SK-N-SH (cell line): ENCODE data around the gene CHRNE. TPM values are rescaled to one million over a fixed set of nuclear protein-coding genes. Genes with fewer than 3 reads are reported as not detected.

Experiments
- CTCF ChIA-PET: fragments of 300-600, 350-600 bp; formaldehyde crosslinking; extraction: SDS; loops from one replicate; lab custom pipeline; 2021; lab: Yijun Ruan, JAX
- POLR2A ChIA-PET: fragments of 350-600 bp; sonication (Branson Sonifier 250); formaldehyde crosslinking; extraction: SDS; loops from one replicate; lab custom pipeline; 2020; ENCODE audit warnings: antibody characterized with exemption, inconsistent platforms; lab: Yijun Ruan, JAX
- DNase-seq: peaks from one replicate; pipeline ENCODE4 v3.0.0; 2012
- H2AFZ ChIP-seq: fragments of 200-600 bp; sonication (generic); 2 replicates; pipeline ENCODE4 v1.8.1; 2016; ENCODE audit warnings: antibody characterized with exemption, mild to moderate bottlenecking, low read depth
- H3F3A ChIP-seq: fragments of 200-600 bp; sonication (generic); replicated peaks from 2 replicates; pipeline ENCODE3; 2016; ENCODE audit warnings: antibody characterized with exemption, mild to moderate bottlenecking; ENCODE audit not compliant: insufficient read depth
- H3K27ac ChIP-seq, 2 experiments: fragments of 200-500 bp in 1 of 2; fragments of 200-600 bp in 1 of 2; sonication (Bioruptor generic) in 1 of 2; sonication (generic), shearing (Covaris generic) in 1 of 2; 2 replicates each; pipeline versions ENCODE4 v1.5.1 to v1.6.1; 2014 to 2016; ENCODE audit warnings: low read depth in 2 of 2, inconsistent platforms in 1 of 2, low read length in 1 of 2, mild to moderate bottlenecking in 1 of 2, mixed read lengths in 1 of 2
- H3K27me3 ChIP-seq: fragments of 200-600 bp; sonication (generic), shearing (Covaris generic); 2 replicates; pipeline ENCODE4 v1.6.1; 2016; ENCODE audit warnings: mixed run types; ENCODE audit not compliant: insufficient read depth
- H3K36me3 ChIP-seq, 2 experiments: fragments of 200-500 bp in 1 of 2; fragments of 200-600 bp in 1 of 2; sonication (Bioruptor generic) in 1 of 2; sonication (generic) in 1 of 2; replicated peaks in 1 of 2; 2 replicates each; pipeline versions ENCODE3 to v1.5.1; 2014 to 2016; ENCODE audit warnings: low read length in 1 of 2, mild to moderate bottlenecking in 1 of 2; ENCODE audit not compliant: insufficient read depth in 2 of 2, control insufficient read depth in 1 of 2
- H3K4me1 ChIP-seq, 2 experiments: fragments of 200-500 bp in 1 of 2; fragments of 200-600 bp in 1 of 2; sonication (Bioruptor generic) in 1 of 2; sonication (generic), shearing (Covaris generic) in 1 of 2; 2 replicates each; pipeline versions ENCODE4 v1.5.1 to v1.6.1; 2014 to 2016; ENCODE audit warnings: low read depth in 1 of 2, low read length in 1 of 2, mixed run types in 1 of 2; ENCODE audit not compliant: insufficient read depth in 2 of 2, control insufficient read depth in 1 of 2
- H3K4me2 ChIP-seq: fragments of 200-600 bp; sonication (generic), shearing (Covaris generic); 2 replicates; pipeline ENCODE4 v1.6.1; 2017; ENCODE audit warnings: mixed run types
- H3K4me3 ChIP-seq, 2 experiments: fragments of 200-500 bp in 1 of 2; fragments of 200-600 bp in 1 of 2; sonication (Bioruptor generic) in 1 of 2; sonication (generic), shearing (Covaris generic) in 1 of 2; 2 replicates each; pipeline versions ENCODE4 v1.5.1 to v1.8.1; 2014 to 2016; ENCODE audit warnings: low read depth in 2 of 2, inconsistent platforms in 1 of 2, low read length in 1 of 2, mild to moderate bottlenecking in 1 of 2, mixed read lengths in 1 of 2, moderate library complexity in 1 of 2
- H3K79me2 ChIP-seq: fragments of 200-600 bp; sonication (generic); 2 replicates; pipeline ENCODE4 v1.8.1; 2017; ENCODE audit warnings: mild to moderate bottlenecking; ENCODE audit not compliant: insufficient read depth
- H3K9ac ChIP-seq: fragments of 200-600 bp; sonication (generic); 2 replicates; pipeline ENCODE4 v1.6.1; 2017; ENCODE audit warnings: mixed run types
- H3K9me2 ChIP-seq: fragments of 200-600 bp; sonication (generic); 2 replicates; pipeline ENCODE4 v1.6.1; 2017; ENCODE audit warnings: mixed run types
- H3K9me3 ChIP-seq: fragments of 200-600 bp; sonication (generic); 2 replicates; pipeline ENCODE4 v1.6.1; 2017; ENCODE audit warnings: mixed run types, mild to moderate bottlenecking, moderate library complexity
- H4K20me1 ChIP-seq: fragments of 200-600 bp; sonication (generic); 2 replicates; pipeline ENCODE4 v1.6.1; 2017; ENCODE audit warnings: mild to moderate bottlenecking, mixed run types; ENCODE audit not compliant: insufficient read depth
- FOXJ3 ChIP-seq: sonication (generic); formaldehyde crosslinking; IDR thresholded peaks from 2 replicates; pipeline ENCODE4 v1.5.1; 2020; ENCODE audit warnings: mild to moderate bottlenecking, missing genetic modification reagents
- NRF1 ChIP-seq: IDR thresholded peaks from 2 replicates; pipeline ENCODE4 v1.6.1; 2012; ENCODE audit warnings: low read depth, mild to moderate bottlenecking, low read length
- TAF1 ChIP-seq: IDR thresholded peaks from 2 replicates; pipeline ENCODE4 v1.6.1; 2012; ENCODE audit warnings: low read depth, mild to moderate bottlenecking, low read length, moderate library complexity, borderline replicate concordance
- TEAD4 ChIP-seq: IDR thresholded peaks from 2 replicates; pipeline ENCODE4 v1.4.0; 2012; ENCODE audit warnings: mild to moderate bottlenecking, borderline replicate concordance; ENCODE audit not compliant: insufficient read depth
- YY1 ChIP-seq: IDR thresholded peaks from 2 replicates; pipeline ENCODE4 v1.4.0; 2012; ENCODE audit warnings: low read depth, mild to moderate bottlenecking
- WGBS: methylation state at CpG from one replicate; pipeline ENCODE4 v1.1.6; 2017; ENCODE audit warnings: low lambda C conversion rate; 5-methylcytosine and 5-hydroxymethylcytosine counted together
- polyA plus RNA-seq, 3 experiments: library from polyadenylated mRNA; depleted of rRNA; stranded (reverse); fragments of >200 nt; gene quantifications; 2 replicates each; pipeline ENCODE4 v1.2.3, GENCODE V29; 2012

Gene CHRNE
- polyA plus RNA-seq, 1 of the 3 experiments (the other 2 are of a cell fraction) = 0.71 TPM

DNA sequence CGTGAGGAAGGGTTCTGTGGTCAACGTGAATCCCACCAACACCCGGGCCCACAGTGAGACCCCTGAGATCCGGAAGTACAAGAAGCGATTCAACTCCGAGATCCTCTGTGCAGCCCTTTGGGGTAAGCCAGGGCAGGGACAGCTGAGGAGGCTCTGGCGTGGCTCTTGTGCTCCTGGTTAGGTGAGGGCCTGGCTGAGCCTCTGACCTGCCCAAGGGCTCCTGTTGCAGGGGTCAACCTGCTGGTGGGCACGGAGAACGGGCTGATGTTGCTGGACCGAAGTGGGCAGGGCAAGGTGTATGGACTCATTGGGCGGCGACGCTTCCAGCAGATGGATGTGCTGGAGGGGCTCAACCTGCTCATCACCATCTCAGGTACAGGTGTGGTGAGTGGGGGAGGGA is 7.8 kb downstream of the CHRNE start:
- Histone ChIP-seq H3F3A (no peaks in the 10 kb centered on the region), H3K27me3 (no peaks in the 10 kb centered on the region), H3K9me3 (no peaks in the 10 kb centered on the region), H2AFZ (no peak overlapping the region), H3K4me3 (no peak overlapping the region), H3K36me3 (peaks cover 0 to 65% of the 10 kb centered on the region in 2 experiments), H3K4me2 (no peak overlapping the region), H3K27ac (no peak overlapping the region), H3K4me1 (no peaks in the 10 kb centered on the region), H3K9ac (no peak overlapping the region), H3K9me2 (no peaks in the 10 kb centered on the region), H4K20me1 (no peaks in the 10 kb centered on the region), H3K79me2 (no peaks in the 10 kb centered on the region)
- 96% methylated on average over 9 of the region's 13 CpGs for WGBS
- no peak for DNase-seq
- ChIA-PET POLR2A (no interaction called here), CTCF (interaction anchor here (1.4 kb wide), 1 partner anchor 8 kb away, joined by 4 read pairs; the partner anchor contains the start of gene CHRNE)
- TF ChIP-seq NRF1 (no peak), YY1 (no peak)

- Histone ChIP-seq H3K36me3 (peaks cover 0 to 63% of the 10 kb centered on the region in 2 experiments), H4K20me1 (no peaks in the 10 kb centered on the region), H3K9ac (no peak overlapping the region), H3K79me2 (no peaks in the 10 kb centered on the region), H3K27me3 (no peaks in the 10 kb centered on the region), H2AFZ (no peak overlapping the region), H3F3A (no peaks in the 10 kb centered on the region), H3K27ac (no peak overlapping the region), H3K4me3 (no peak overlapping the region), H3K9me3 (no peaks in the 10 kb centered on the region), H3K9me2 (no peaks in the 10 kb centered on the region), H3K4me1 (no peaks in the 10 kb centered on the region), H3K4me2 (no peak overlapping the region)
- DNase-seq = no peak
- POLR2A ChIA-PET = no interaction called here
- TF ChIP-seq TAF1 (no peak), FOXJ3 (CRISPR knock-in tag) (no peak)
- WGBS = 95% methylated on average over 14 of the region's 31 CpGs
- CTCF ChIA-PET = interaction anchor here (0.9 to 1.4 kb wide), 3 partner anchors 9 to 107 kb away, joined by 3 to 4 read pairs (median 3); partner anchors contain the start of genes CHRNE and VMO1
These were observed 9.0 kb downstream of the CHRNE start for GRCh38 chr17:4893721-4894560.

GRCh38 chr17:4893272-4893671 is 9.6 kb downstream of the CHRNE start:
- no peaks in the 10 kb centered on the region for H3K79me2 ChIP-seq
- POLR2A ChIA-PET = no interaction called here
- peaks cover under 1 to 56% of the 10 kb centered on the region in 2 experiments for H3K36me3 ChIP-seq
- peaks cover under 1% of the 10 kb centered on the region for H3F3A ChIP-seq
- H3K4me3 ChIP-seq = no peak overlapping the region
- H3K4me1 ChIP-seq = no peaks in the 10 kb centered on the region
- WGBS = 94% methylated on average over 18 of the region's 18 CpGs
- H3K4me2 ChIP-seq = no peak overlapping the region
- no peaks in the 10 kb centered on the region for H3K9me3 ChIP-seq
- DNase-seq = no peak
- H3K9ac ChIP-seq = no peak overlapping the region
- no peak for TF ChIP-seq TEAD4
- TF ChIP-seq, all 33 proteins: peak for 0
- Histone ChIP-seq H4K20me1 (no peaks in the 10 kb centered on the region), H3K27me3 (no peaks in the 10 kb centered on the region), H3K27ac (no peak overlapping the region), H3K9me2 (no peaks in the 10 kb centered on the region), H2AFZ (no peak overlapping the region)
- CTCF ChIA-PET = interaction anchor here (2.0 to 16.4 kb wide), 2 partner anchors 11 to 107 kb away, joined by 4 to 235 read pairs; partner anchors contain the start of genes GLTPD2 and VMO1
